Lower lobe of right lung (tissue), 2 donors: ENCODE measurements around the gene CKMT2. TPM values are rescaled to one million over a fixed set of nuclear protein-coding genes. Genes with fewer than 3 reads are reported as not detected.

Experiments used
- ATAC-seq, 2 donors: fragments of 200-7000 bp; cut with Tn5 transposase; one replicate each; pipeline ENCODE4 v1.9.1; 2020 to 2022; ENCODE audit warnings: mild to moderate bottlenecking in 2 of 2, moderate library complexity in 2 of 2
- DNase-seq: peaks from one replicate; pipeline ENCODE4 v3.0.0-alpha.2; 2020
- H3K27ac ChIP-seq: fragments of 200-600 bp; one replicate; pipeline ENCODE4 v1.8.0; 2022
- H3K27me3 ChIP-seq: fragments of 200-600 bp; one replicate; pipeline ENCODE4 v1.8.0; 2022; ENCODE audit warnings: low read depth
- H3K36me3 ChIP-seq: fragments of 200-600 bp; one replicate; pipeline ENCODE4 v1.8.0; 2022; ENCODE audit warnings: mild to moderate bottlenecking
- H3K4me1 ChIP-seq: fragments of 200-600 bp; one replicate; pipeline ENCODE4 v1.8.0; 2022
- H3K4me3 ChIP-seq: fragments of 200-600 bp; one replicate; pipeline ENCODE4 v1.8.0; 2022; ENCODE audit warnings: mild to moderate bottlenecking
- H3K9me3 ChIP-seq: fragments of 200-600 bp; one replicate; pipeline ENCODE4 v1.8.0; 2022
- CTCF ChIP-seq: fragments of 200-600 bp; IDR thresholded peaks from one replicate; pipeline ENCODE4 v1.8.0; 2022; ENCODE audit warnings: antibody characterized with exemption, mild to moderate bottlenecking
- intact Hi-C: fragments of 100-400 bp; cut with DNase I; formaldehyde crosslinking; loops from one replicate; pipeline ENCODE4 v1.11.0; 2022
- total RNA-seq: library from RNA; stranded (reverse); fragmentation: NEBNext Ultra II Directional; extraction: Animal tissue kit (Norgen Biotek cat#: 25700); gene quantifications from one replicate; pipeline ENCODE4 v1.2.1, GENCODE V29; 2021
- donor health status: DM: no; HTN: yes; CAD: no; lungs with severe emphysema.

CKMT2 gene
- total RNA-seq, 1 donor from 2014 or later: 1.4 TPM

GRCh38 chr5:81249240-81249639 is 16.1 kb downstream of the CKMT2 start:
- Histone ChIP-seq H3K4me3 (no peak overlapping the region), H3K27me3 (no peaks in the 10 kb centered on the region), H3K4me1 (no peaks in the 10 kb centered on the region), H3K36me3 (no peaks in the 10 kb centered on the region), H3K27ac (no peak overlapping the region), H3K9me3 (no peaks in the 10 kb centered on the region)
- intact Hi-C loops: no loop called here
- DNase-seq (no peak), ATAC-seq (no peak)
- TF ChIP-seq CTCF: no peak

GRCh38 chr5:81250004-81250403 is 16.9 kb downstream of the CKMT2 start:
- Histone ChIP-seq H3K4me3 (no peak overlapping the region), H3K36me3 (no peaks in the 10 kb centered on the region), H3K9me3 (no peaks in the 10 kb centered on the region), H3K27ac (no peak overlapping the region), H3K27me3 (no peaks in the 10 kb centered on the region), H3K4me1 (no peaks in the 10 kb centered on the region)
- intact Hi-C loops: no loop called here
- ATAC-seq (no peak), DNase-seq (no peak)
- no peak for TF ChIP-seq CTCF

- DNase-seq: no peak
- no peak overlapping the region for H3K27ac ChIP-seq
- ATAC-seq: no peak
- H3K36me3 ChIP-seq: no peaks in the 10 kb centered on the region
- no peaks in the 10 kb centered on the region for H3K4me1 ChIP-seq
- H3K27me3 ChIP-seq: no peaks in the 10 kb centered on the region
- H3K9me3 ChIP-seq: no peaks in the 10 kb centered on the region
- intact Hi-C loops: no loop called here
- no peak overlapping the region for H3K4me3 ChIP-seq
- no peak for TF ChIP-seq CTCF
Observed at GRCh38 chr5:81251922-81252321, 18.8 kb downstream of the CKMT2 start.

DNA sequence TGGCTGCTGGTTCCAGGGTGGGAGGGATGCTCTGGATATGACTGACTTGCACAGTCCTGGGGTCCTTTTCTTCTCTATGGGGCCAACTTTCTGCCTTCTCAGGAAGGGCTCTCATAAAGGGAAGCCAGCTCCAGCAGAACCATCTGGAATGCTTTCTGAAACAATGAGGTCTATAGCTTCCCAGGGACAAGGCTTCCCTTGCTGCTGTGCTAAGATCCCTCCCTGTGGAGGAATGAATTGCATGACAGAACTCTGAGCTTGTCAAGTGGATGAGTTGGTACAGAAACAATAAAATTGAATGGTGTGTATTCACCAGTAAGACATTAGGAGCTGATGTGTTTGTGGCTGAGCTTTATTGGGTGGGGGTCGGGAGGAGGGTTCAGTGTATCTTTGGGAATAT is 19.8 kb downstream of the CKMT2 start:
- ATAC-seq (no peak), DNase-seq (no peak)
- intact Hi-C loops: no loop called here
- no peak for TF ChIP-seq CTCF
- Histone ChIP-seq H3K4me1 (no peaks in the 10 kb centered on the region), H3K4me3 (no peak overlapping the region), H3K9me3 (no peaks in the 10 kb centered on the region), H3K36me3 (no peaks in the 10 kb centered on the region), H3K27ac (no peak overlapping the region), H3K27me3 (no peaks in the 10 kb centered on the region)

- no peak for TF ChIP-seq CTCF
- H3K4me3 ChIP-seq: no peak overlapping the region
- DNase-seq (no peak), ATAC-seq (no peak)
- no peaks in the 10 kb centered on the region for H3K4me1 ChIP-seq
- no peaks in the 10 kb centered on the region for H3K27me3 ChIP-seq
- no peaks in the 10 kb centered on the region for H3K9me3 ChIP-seq
- intact Hi-C loops: no loop called here
- no peaks in the 10 kb centered on the region for H3K36me3 ChIP-seq
- no peak overlapping the region for H3K27ac ChIP-seq
Observed at GRCh38 chr5:81253875-81254274, 20.8 kb downstream of the CKMT2 start.
